ENCODE measurements around the gene CHURC1.
A peak's percentile ranks its signal among the peaks of the same experiment; 100 is the strongest.

GRCh38 chr14:64878837-64879634, 35.2 kb upstream of the CHURC1 start:
- peak in 1 of 12 donors; percentile 5 for TF ChIP-seq CTCF (IDR thresholded peaks at IDR 0.05)
- TF ChIP-seq POLR2A (IDR thresholded peaks at IDR 0.05), result no peak
